NCI-H82 treated with DMSO at 0.1 percent for 48 hours (cell line): ENCODE measurements around the gene DDR1.

Experiments
- DNase-seq: peaks from one replicate; lab custom pipeline; 2025; ENCODE audit not compliant: unreplicated experiment; lab: John Stamatoyannopoulos, UW

The DDR1 gene

GRCh38 chr6:30883685-30884520 lies at the start of gene DDR1:
Gene DDR1, plus strand, starts transcription at chr6:30884519. Its CDS starts 4,211 bp downstream, at chr6:30888730.
- DNase-seq, result no peak

- DNase-seq, result no peak
These were observed 49.7 kb upstream of the DDR1 start for GRCh38 chr6:30834646-30835045.

- no peak for DNase-seq
These were observed 48.7 kb upstream of the DDR1 start for GRCh38 chr6:30835576-30835975.

- DNase-seq, result no peak
These were observed 47.9 kb upstream of the DDR1 start for GRCh38 chr6:30836431-30836866.

GRCh38 chr6:30836957-30837356 lies 47.4 kb upstream of the DDR1 start:
- DNase-seq, result no peak

GRCh38 chr6:30837432-30837831 lies 46.9 kb upstream of the DDR1 start:
- DNase-seq, result no peak

- no peak for DNase-seq
These were observed 46.4 kb upstream of the DDR1 start for GRCh38 chr6:30837870-30838269.

- DNase-seq, result no peak
These were observed 44.6 kb upstream of the DDR1 start for GRCh38 chr6:30839671-30840070.

- no peak for DNase-seq
These were observed 44.0 kb upstream of the DDR1 start for GRCh38 chr6:30840084-30840934.

- no peak for DNase-seq
These were observed 43.2 kb upstream of the DDR1 start for GRCh38 chr6:30840935-30841643.

GRCh38 chr6:30841644-30842504 lies 42.4 kb upstream of the DDR1 start:
- DNase-seq, result no peak

- no peak for DNase-seq
These were observed 41.3 kb upstream of the DDR1 start for GRCh38 chr6:30842754-30843610.

- no peak for DNase-seq
These were observed 40.7 kb upstream of the DDR1 start for GRCh38 chr6:30843611-30843998.

- no peak for DNase-seq
These were observed 40.2 kb upstream of the DDR1 start for GRCh38 chr6:30844118-30844535.

- DNase-seq, result no peak
These were observed 39.1 kb upstream of the DDR1 start for GRCh38 chr6:30845183-30845582.

GRCh38 chr6:30847421-30847970 lies 36.8 kb upstream of the DDR1 start:
- DNase-seq, result no peak

GRCh38 chr6:30847971-30848436 lies 36.3 kb upstream of the DDR1 start:
- no peak for DNase-seq

- DNase-seq, result no peak
These were observed 34.2 kb upstream of the DDR1 start for GRCh38 chr6:30849903-30850651.
